Dermis blood vessel endothelial cell (primary cell): ENCODE measurements around the gene ZNF653. TPM values are rescaled to one million over a fixed set of nuclear protein-coding genes. Genes with fewer than 3 reads are reported as not detected.

Experiments used
- DNase-seq: peaks from one replicate; pipeline ENCODE4 v3.0.0; 2010
- total RNA-seq: library from RNA; depleted of rRNA; stranded (reverse); fragments of >200 nt; gene quantifications from 2 replicates; pipeline ENCODE4 v1.2.3, GENCODE V29; 2014

Gene ZNF653
- total RNA-seq, 1 donor from 2014 or later, result 12.4 TPM

- no peak for DNase-seq
These were observed 4.8 kb upstream of the ZNF653 start for GRCh38 chr19:11510444-11510843.

- DNase-seq, result no peak
These were observed 1.9 kb upstream of the ZNF653 start for GRCh38 chr19:11507370-11508078.

GRCh38 chr19:11506967-11507366 lies 1.3 kb upstream of the ZNF653 start:
- DNase-seq, result no peak

- no peak for DNase-seq
These were observed 489 bp upstream of the ZNF653 start for GRCh38 chr19:11506101-11506555.

- peak; percentile 97 for DNase-seq
These were observed 571 bp downstream of the ZNF653 start for GRCh38 chr19:11505032-11505503.

DNA sequence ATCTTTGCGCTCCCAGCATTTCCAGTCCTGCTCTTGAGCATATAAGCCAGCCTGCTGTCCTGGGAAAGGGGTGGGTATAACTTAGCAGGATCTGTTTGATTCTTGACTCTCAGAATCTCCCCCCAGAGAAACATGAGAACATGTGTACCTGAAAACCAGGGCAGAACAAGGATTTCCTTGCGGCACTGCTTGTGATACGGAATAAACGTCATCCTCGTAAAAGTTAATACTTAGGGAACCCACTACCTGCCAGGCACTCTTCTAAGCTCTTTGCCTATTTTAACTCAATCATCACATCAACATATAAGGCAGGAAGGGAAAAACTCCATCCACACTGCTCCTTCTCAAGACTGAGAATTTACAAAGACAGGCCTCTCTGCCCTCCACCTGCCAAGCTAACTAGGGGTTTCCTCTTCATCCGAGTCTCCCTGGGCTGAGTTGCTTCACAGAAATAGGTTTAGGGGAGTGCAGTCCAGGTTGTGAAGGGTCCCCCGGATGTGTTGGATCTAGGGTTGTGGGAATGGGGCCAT lies 1.1 kb downstream of the ZNF653 start:
- peak; percentile 7 for DNase-seq

DNA sequence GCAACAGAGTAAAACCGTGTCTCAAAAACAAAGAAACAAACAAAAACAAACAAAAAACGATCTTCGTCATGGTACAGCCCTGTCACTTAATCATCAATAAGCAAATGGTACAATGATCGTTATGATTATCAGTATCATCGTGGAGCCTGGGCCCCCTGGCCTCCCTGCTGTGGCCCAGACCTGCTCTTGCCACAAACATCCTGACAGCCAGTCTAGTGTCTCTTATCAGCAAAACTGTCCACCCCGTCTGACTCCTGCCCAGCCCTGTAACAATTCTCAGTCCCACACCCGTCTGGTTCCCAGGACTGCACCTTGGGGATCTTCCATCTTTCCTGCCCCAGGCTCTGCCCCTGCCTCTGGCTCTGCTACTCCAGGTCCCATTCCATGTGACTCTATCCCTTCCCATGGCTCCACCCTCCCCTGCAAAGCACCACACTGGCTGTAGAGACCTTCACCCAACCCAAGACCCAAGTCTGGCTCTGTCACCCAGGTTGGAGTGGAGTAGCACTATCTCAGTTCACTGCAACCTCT lies 5.7 kb downstream of the ZNF653 start:
- no peak for DNase-seq

DNA sequence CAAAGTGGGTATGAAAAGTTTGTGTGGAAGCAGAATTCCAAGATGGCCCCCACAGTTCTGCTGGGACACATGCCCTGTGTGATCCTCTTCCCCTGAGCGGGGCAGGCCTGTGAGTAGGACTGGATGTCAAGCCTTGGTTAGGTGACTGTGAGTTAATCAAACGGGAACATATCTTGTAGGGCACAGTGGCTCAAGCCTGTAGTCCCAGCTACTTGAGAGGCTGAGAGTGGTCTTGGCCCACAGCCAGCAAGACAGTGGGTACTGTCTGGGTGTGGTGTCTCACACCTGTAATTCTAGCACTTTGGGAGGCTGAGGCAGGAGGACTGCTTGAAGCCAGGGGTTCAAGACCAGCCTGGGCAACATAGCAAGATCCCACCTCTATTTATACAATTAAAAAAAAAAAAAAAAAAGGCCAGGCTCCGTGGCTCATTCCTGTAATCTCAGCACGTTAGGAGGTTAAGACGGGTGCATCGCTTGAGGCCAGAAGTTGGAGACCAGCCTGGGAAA lies 6.4 kb downstream of the ZNF653 start:
- DNase-seq, result no peak

DNA sequence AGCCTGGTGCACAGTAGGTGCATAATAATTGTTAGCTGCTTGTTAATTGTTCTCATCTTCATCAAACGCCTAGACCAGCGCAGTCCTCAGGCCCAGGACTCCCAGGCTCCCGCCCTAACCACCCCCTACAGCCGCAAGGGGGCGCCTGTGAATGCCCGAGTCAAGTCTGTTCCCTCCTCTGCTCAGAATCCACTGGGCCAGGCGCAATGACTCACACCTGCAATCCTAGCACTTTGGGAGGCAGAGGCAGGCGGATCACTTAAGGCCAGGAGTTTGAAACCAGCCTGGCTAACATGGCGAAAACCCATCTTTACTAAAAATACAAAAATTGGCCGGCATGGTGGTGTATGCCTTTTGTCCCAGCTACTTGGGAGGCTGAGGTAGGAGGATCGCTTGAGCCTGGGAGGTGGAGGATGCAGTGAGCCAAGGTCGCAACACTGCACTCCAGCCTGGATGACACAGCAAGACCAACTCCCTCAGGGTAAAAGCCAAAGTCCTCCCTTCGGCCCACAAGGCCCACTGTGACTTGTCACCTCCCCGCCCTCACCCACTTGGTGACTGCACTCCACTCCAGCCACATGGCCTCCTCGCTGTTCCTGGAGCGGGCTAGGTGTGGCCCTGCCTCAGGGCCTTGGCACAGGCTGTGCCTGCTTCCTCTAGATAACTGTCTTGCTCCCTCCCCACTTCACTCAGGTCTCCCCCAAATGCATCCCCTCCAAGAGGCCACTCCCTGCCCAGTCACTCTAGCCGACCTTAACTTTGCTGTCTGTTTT lies 9.1 kb downstream of the ZNF653 start:
- peak; percentile 87 for DNase-seq

- DNase-seq, result no peak
These were observed 9.8 kb downstream of the ZNF653 start for GRCh38 chr19:11495885-11496284.

DNA sequence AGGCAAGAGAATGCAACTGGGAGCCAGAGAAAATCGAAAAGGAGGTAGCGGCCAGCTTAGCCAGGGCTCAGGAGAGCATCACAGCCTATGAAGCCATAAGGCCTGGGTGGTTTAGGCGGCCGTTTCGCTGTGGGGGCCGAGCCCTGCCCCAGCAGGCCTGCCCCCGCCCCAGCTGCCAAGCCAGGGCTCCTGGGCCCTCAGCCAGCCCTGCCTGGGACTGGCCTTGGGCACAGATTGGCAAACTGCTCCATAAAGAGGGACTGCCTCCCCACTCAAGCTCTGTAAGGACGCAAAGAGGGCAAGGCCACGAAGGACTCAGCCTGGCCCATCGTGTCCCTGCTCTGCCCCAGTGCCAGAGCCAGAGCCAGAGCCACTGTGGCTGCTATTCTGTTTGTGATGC lies 10.2 kb downstream of the ZNF653 start:
- DNase-seq, result no peak

GRCh38 chr19:11494634-11495285 lies 10.9 kb downstream of the ZNF653 start:
- DNase-seq, result no peak

- no peak for DNase-seq
These were observed 16.3 kb downstream of the ZNF653 start for GRCh38 chr19:11489378-11489777.

DNA sequence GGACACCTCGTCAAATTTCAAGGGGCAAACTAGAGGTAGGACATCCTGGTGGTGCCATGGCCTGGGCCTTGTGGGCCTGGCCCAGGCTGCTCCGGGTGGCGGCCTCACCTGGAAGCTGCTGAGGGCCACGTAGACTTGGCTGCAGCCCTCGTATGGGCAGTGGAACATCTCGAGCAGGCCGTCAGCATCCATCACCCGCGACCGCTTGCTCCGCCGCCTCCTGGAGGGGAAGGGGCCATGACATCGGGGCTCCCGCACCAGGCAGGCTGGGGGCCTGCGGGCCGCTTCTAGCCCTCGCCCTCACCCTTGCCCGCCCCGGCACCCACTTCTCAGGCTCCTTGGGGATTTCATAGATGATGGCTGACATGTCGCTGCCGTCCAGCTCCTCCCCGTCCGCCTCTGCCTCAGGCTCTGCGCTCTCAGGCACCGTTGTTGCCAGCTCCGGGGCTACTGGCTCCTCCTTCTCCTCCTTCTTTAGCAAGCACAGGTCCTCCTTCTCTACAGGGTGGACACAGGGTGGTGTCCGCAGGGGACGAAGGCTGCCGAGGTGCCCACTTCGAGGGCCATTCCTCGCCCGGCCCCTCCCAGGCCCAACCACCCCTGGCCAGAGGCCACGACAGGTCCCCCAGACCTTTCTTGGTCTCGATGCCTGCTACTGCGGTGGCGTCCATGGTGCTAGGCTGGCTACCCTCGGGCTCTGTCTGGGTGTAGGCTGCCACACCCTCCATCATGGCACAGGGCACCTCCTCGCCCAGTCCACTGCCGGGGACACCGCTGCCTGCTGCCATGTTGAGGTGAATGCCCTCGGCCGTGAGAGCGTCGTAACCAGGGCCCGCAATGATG lies 18.8 kb downstream of the ZNF653 start:
- DNase-seq, result no peak

DNA sequence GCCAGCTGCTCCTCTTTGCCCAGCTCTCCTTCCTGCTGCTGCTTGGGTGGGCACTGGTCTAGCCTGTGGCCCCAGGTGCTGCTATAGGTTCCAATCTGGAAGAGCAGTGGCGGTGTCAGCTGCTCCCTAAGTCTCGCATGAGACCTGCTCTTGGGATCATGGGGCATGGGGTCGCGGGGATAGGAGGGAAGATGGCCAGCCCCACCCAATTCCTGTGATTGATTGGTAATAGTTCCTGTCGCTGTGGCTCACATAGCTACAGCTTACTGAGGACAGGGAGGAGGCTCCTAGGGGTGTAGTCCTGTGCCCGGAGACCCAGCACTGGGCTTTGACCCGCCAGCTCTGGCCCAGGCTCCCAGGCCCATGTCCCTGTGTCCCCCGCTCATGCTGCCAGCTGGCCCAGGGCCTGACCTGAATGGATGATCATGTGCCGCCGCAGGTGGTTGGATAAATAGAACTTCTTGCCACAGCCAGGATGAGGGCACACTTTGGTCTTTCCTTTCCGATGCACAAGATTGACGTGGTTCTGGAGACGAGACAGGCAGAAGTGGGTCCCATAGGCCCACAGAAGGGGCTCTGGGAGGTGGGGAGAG lies 20.3 kb downstream of the ZNF653 start:
- DNase-seq, result no peak

DNA sequence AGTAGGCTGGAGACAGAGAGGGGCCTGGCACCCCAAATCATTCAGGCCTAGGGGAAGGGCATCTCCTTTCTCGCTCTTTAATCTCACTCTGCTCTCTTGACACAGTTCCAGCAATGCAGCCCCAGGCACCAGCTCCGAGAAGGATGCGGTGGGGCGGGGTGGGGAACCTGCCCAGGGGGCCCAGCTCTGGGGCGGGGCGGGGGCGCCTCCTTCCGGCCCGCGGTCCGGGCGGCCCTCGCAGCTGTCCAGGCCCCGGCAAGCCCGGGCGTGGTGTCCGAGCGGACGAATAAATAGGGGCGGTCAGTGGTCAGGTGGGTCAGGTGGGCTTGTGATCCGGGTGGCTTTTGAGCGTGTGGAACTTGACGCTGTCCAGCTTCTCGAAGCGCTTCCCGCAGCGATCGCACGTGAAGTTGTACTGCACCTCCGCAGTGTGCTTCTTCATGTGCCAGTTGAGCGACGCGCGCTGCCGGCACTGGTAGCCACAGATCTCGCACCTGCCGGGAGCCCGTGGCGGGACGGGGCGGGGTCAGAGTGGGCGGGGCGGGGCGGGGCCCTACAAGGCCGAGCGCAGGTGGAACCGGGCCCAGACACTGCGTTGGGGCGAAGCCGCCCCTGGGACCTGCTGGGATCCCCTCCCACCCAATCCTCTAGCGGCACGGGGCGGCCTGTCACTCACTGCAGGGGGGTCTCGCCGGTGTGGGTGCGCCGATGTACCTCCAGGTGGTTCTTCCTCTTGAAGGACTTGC lies 22.1 kb downstream of the ZNF653 start:
- DNase-seq, result no peak

GRCh38 chr19:11482384-11483050 lies 23.1 kb downstream of the ZNF653 start:
- DNase-seq, result peak; percentile 92

- DNase-seq, result peak; percentile 89
These were observed 23.9 kb downstream of the ZNF653 start for GRCh38 chr19:11481534-11482383.
